ENCODE measurements around the gene ACTR8.

DNA sequence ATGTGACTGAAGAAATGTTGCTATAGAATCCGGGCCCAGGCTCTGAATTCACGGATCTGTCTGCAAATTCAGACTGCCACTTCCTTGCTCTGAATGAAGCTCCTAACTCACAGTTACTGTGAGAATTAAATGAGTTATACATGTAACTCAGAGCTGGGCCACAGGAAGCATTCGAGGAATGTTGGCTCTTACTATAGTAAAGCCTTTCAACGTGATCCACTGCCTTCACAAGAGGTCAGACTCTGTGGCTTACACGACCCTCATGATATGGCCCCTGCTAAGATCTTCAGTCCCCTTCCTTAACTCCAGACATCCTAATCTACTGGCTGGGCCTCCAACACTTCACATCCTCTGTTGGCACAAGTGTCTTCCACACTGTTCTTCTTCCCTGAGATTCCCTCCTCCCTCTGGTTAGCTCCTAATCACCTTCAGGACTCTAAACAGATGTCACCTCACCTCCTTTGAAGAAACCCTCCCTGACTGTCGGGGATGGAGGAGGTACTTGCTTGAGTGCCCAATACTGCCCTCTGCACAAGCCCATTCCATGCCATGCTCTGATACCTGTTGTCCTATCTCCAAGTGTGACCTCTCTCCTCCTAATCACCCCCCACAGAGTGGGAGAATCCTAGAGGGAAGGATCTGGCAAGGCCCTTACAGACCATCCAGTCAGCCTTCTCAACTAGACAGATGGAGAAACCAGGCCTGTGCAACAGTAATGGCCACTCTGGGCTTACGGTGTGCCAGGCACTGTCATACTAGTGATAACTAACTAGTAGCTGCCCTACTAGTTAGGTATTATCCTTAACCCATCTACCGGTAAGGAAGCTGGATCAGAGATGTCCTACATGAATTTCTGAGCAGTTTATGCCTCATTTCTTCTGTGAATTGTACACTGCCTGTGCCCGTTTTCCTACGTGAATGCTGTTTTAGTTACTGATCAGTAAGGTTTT, 1.3 kb downstream of the ACTR8 start:
- TF ChIP-seq, protein P1, sequence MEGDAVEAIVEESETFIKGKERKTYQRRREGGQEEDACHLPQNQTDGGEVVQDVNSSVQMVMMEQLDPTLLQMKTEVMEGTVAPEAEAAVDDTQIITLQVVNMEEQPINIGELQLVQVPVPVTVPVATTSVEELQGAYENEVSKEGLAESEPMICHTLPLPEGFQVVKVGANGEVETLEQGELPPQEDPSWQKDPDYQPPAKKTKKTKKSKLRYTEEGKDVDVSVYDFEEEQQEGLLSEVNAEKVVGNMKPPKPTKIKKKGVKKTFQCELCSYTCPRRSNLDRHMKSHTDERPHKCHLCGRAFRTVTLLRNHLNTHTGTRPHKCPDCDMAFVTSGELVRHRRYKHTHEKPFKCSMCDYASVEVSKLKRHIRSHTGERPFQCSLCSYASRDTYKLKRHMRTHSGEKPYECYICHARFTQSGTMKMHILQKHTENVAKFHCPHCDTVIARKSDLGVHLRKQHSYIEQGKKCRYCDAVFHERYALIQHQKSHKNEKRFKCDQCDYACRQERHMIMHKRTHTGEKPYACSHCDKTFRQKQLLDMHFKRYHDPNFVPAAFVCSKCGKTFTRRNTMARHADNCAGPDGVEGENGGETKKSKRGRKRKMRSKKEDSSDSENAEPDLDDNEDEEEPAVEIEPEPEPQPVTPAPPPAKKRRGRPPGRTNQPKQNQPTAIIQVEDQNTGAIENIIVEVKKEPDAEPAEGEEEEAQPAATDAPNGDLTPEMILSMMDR (conservative IDR thresholded peaks at IDR 0.05; ENCODE audit: low read depth, low read length): no peak
- TF ChIP-seq MAFK (IDR thresholded peaks at IDR 0.05; ENCODE audit: low read depth, low read length): no peak
- no peak for TF ChIP-seq FOS (IDR thresholded peaks at IDR 0.05; ENCODE audit: low read depth, low read length)
- TF ChIP-seq, protein P2, sequence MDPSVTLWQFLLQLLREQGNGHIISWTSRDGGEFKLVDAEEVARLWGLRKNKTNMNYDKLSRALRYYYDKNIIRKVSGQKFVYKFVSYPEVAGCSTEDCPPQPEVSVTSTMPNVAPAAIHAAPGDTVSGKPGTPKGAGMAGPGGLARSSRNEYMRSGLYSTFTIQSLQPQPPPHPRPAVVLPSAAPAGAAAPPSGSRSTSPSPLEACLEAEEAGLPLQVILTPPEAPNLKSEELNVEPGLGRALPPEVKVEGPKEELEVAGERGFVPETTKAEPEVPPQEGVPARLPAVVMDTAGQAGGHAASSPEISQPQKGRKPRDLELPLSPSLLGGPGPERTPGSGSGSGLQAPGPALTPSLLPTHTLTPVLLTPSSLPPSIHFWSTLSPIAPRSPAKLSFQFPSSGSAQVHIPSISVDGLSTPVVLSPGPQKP (IDR thresholded peaks at IDR 0.05; ENCODE audit: borderline replicate concordance, low read depth, low read length): no peak
- TF ChIP-seq POLR2A (IDR thresholded peaks at IDR 0.05; ENCODE audit: low read depth, low read length): no peak
- no peak for TF ChIP-seq NFE2L2 (IDR thresholded peaks at IDR 0.05; ENCODE audit: low read depth, low read length)
